Measurements from ENCODE around the gene GNAI3.

GRCh38 chr1:109527098-109527811 lies 21.2 kb upstream of the GNAI3 start:
- TF ChIP-seq, protein P1, sequence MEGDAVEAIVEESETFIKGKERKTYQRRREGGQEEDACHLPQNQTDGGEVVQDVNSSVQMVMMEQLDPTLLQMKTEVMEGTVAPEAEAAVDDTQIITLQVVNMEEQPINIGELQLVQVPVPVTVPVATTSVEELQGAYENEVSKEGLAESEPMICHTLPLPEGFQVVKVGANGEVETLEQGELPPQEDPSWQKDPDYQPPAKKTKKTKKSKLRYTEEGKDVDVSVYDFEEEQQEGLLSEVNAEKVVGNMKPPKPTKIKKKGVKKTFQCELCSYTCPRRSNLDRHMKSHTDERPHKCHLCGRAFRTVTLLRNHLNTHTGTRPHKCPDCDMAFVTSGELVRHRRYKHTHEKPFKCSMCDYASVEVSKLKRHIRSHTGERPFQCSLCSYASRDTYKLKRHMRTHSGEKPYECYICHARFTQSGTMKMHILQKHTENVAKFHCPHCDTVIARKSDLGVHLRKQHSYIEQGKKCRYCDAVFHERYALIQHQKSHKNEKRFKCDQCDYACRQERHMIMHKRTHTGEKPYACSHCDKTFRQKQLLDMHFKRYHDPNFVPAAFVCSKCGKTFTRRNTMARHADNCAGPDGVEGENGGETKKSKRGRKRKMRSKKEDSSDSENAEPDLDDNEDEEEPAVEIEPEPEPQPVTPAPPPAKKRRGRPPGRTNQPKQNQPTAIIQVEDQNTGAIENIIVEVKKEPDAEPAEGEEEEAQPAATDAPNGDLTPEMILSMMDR (IDR thresholded peaks at IDR 0.05; ENCODE audit: low read depth, low read length, poor library complexity, severe bottlenecking) = no peak
- TF ChIP-seq EZH2phosphoT487 (IDR thresholded peaks at IDR 0.05; ENCODE audit: borderline replicate concordance, low read length) = no peak
